Measurements from ENCODE around the gene RPTOR.

GRCh38 chr17:81008140-81008539 lies 463.5 kb downstream of the RPTOR start:
- no peak for TF ChIP-seq POLR2A (IDR thresholded peaks at IDR 0.05; ENCODE audit: low read length)
- TF ChIP-seq GATA1 (IDR thresholded peaks at IDR 0.05; ENCODE audit: low read depth, low read length): no peak

Measured in erythroblast (primary cell).